ENCODE data around the gene NKIRAS1. TPM values are rescaled to one million over a fixed set of nuclear protein-coding genes. Genes with fewer than 3 reads are reported as not detected.

The NKIRAS1 gene
- total and polyA plus RNA-seq, 2 of the 8 experiments (the other 6 are each of a cell fraction or from before 2014, with no cell fraction given): 3.4 to 7.0 TPM

GRCh38 chr3:23945663-23945912, 28.8 kb upstream of the NKIRAS1 start (continued):
- TF ChIP-seq GTF2F1 (IDR thresholded peaks at IDR 0.05; ENCODE audit: borderline replicate concordance, low read depth, low read length) (no peak), ATF3 (IDR thresholded peaks at IDR 0.05; ENCODE audit: insufficient read depth, low read depth, low read length) (no peak), TAF7 (optimal IDR thresholded peaks at IDR 0.05; ENCODE audit: borderline replicate concordance, low read depth, low read length) (no peak), CHD7 (IDR thresholded peaks at IDR 0.05; ENCODE audit: insufficient replicate concordance, low read length) (no peak), TBP (IDR thresholded peaks at IDR 0.05; ENCODE audit: low read depth, low read length) (no peak; the same call in 1 of the 2 replicates), TEAD4 (IDR thresholded peaks at IDR 0.05; ENCODE audit: low read depth, low read length) (no peak), CTCF (IDR thresholded peaks at IDR 0.05; ENCODE audit: control extremely low read depth in 1 of 3, insufficient read depth in 1 of 3, low read depth in 1 of 3, low read length in 3 of 3) (no peak), SIRT6 (IDR thresholded peaks at IDR 0.05; ENCODE audit: low read length) (no peak), POLR2A (IDR thresholded peaks at IDR 0.05; ENCODE audit: control extremely low read depth in 1 of 2, low read depth in 2 of 2, low read length in 2 of 2) (peak; percentile 38 to 63), MAFK (IDR thresholded peaks at IDR 0.05; ENCODE audit: low read depth, low read length) (no peak)

All from H1 (cell line).